Inferior parietal cortex (tissue), 1 donor: ENCODE data around the gene MFAP2.

Experiments used
- DNase-seq: peaks from one replicate; pipeline ENCODE4 v3.0.0-alpha.2; 2016; ENCODE audit errors: extremely low spot score

Gene MFAP2

GRCh38 chr1:16980473-16981268 lies at the start of gene MFAP2:
TSS of gene MFAP2 (minus strand) at chr1:16980620. CDS start at chr1:16978273, 2,347 bp downstream.
- DNase-seq: no peak

- DNase-seq: no peak
Measured at GRCh38 chr1:17030206-17030605, 49.8 kb upstream of the MFAP2 start.

GRCh38 chr1:17028662-17029188 lies 48.3 kb upstream of the MFAP2 start:
- DNase-seq: no peak

- DNase-seq: no peak
Measured at GRCh38 chr1:17027900-17028299, 47.5 kb upstream of the MFAP2 start.

GRCh38 chr1:17027403-17027802 lies 47.0 kb upstream of the MFAP2 start:
- DNase-seq: no peak

- DNase-seq: no peak
Measured at GRCh38 chr1:17024721-17025120, 44.3 kb upstream of the MFAP2 start.

- DNase-seq: no peak
Measured at GRCh38 chr1:17023573-17023972, 43.2 kb upstream of the MFAP2 start.

GRCh38 chr1:17023102-17023501 lies 42.7 kb upstream of the MFAP2 start:
- DNase-seq: no peak

GRCh38 chr1:17021896-17022295 lies 41.5 kb upstream of the MFAP2 start:
- peak; percentile 30 for DNase-seq

- DNase-seq: no peak
Measured at GRCh38 chr1:17020502-17020901, 40.1 kb upstream of the MFAP2 start.

- DNase-seq: no peak
Measured at GRCh38 chr1:17018849-17019248, 38.4 kb upstream of the MFAP2 start.

- no peak for DNase-seq
Measured at GRCh38 chr1:17017435-17017834, 37.0 kb upstream of the MFAP2 start.

GRCh38 chr1:17016317-17016661 lies 35.9 kb upstream of the MFAP2 start:
- DNase-seq: no peak

GRCh38 chr1:17014671-17015567 lies 34.5 kb upstream of the MFAP2 start:
- DNase-seq: no peak

- no peak for DNase-seq
Measured at GRCh38 chr1:17013491-17014320, 33.3 kb upstream of the MFAP2 start.

- no peak for DNase-seq
Measured at GRCh38 chr1:17012775-17013490, 32.5 kb upstream of the MFAP2 start.

- DNase-seq: peak; percentile 85
Measured at GRCh38 chr1:17011439-17012307, 31.3 kb upstream of the MFAP2 start, which contains the start of gene ATP13A2. TSS of gene ATP13A2 (minus strand) at chr1:17011928. CDS start at chr1:17011738, 190 bp downstream.

GRCh38 chr1:17011092-17011438 lies 30.6 kb upstream of the MFAP2 start:
- DNase-seq: no peak

GRCh38 chr1:17009706-17010105 lies 29.3 kb upstream of the MFAP2 start:
- DNase-seq: no peak

GRCh38 chr1:17008208-17008855 lies 27.9 kb upstream of the MFAP2 start:
- DNase-seq: no peak
